K562 (cell line): ENCODE data around the gene SHISA6. TPM values are rescaled to one million over a fixed set of nuclear protein-coding genes. Genes with fewer than 3 reads are reported as not detected.

Experiments
- ATAC-seq: fragments of 200-7000 bp; cut with Tn5 transposase; 3 replicates; pipeline ENCODE4 v1.9.1; 2020; ENCODE audit warnings: moderate library complexity
- BruUV-seq: library from RNA; stranded (reverse); fragments of 400-500 nt; replicated peaks from 2 replicates; lab custom pipeline; 2021; lab: Mats Ljungman, UMichigan
- CTCF ChIA-PET: fragments of 300-600 bp; formaldehyde crosslinking; extraction: SDS; loops from one replicate; lab custom pipeline; 2021; ENCODE audit warnings: low intra/inter-chr PET ratio; lab: Yijun Ruan, JAX
- POLR2A ChIA-PET: fragments of 300-600, 350-650 bp; sonication (Branson Sonifier 250); formaldehyde crosslinking; extraction: SDS; loops from one replicate; lab custom pipeline; 2021; ENCODE audit warnings: antibody characterized with exemption, inconsistent platforms; lab: Yijun Ruan, JAX
- DNase-seq, 4 experiments: peaks; one replicate each; pipeline versions ENCODE4 v3.0.0 to v3.0.0-alpha.2; 2011 to 2018; ENCODE audit warnings: low spot score in 3 of 4, mixed read lengths in 3 of 4; ENCODE audit errors: extremely low read depth in 1 of 4
- FAIRE-seq: peaks from 2 replicates; lab custom pipeline; 2011; peaks lifted over from hg19 to GRCh38; lab: Jason Lieb, UNC
- H2AFZ ChIP-seq: 2 replicates; pipeline ENCODE4 v1.6.0; 2011; ENCODE audit warnings: low read depth, low read length, control low read depth, inconsistent platforms
- H3K27ac ChIP-seq: fragments of 200-600 bp; 3 replicates; pipeline ENCODE4 v1.8.0; 2011; ENCODE audit warnings: low read depth, mild to moderate bottlenecking, control low read depth, inconsistent platforms, low read length, moderate library complexity, mixed read lengths; ENCODE audit errors: extremely low read depth
- H3K27me3 ChIP-seq, 2 experiments: fragments of 300-600 bp in 1 of 2; 2 replicates in 1 of 2; 3 replicates in 1 of 2; pipeline versions ENCODE4 v1.6.0 to v1.8.0; 2011; ENCODE audit warnings: inconsistent platforms in 2 of 2, low read length in 2 of 2, mild to moderate bottlenecking in 1 of 2, mixed read lengths in 1 of 2, moderate library complexity in 1 of 2; ENCODE audit not compliant: control insufficient read depth in 2 of 2, insufficient read depth in 2 of 2
- H3K36me3 ChIP-seq: fragments of 300-600 bp; 3 replicates; pipeline ENCODE4 v1.8.0; 2011; ENCODE audit warnings: mild to moderate bottlenecking, low read length, inconsistent platforms; ENCODE audit not compliant: control insufficient read depth, insufficient read depth
- H3K4me1 ChIP-seq, 2 experiments: fragments of 200-600 bp in 1 of 2; replicated peaks in 1 of 2; 2 replicates in 1 of 2; 3 replicates in 1 of 2; pipeline versions ENCODE4 v1.5.1 to v1.8.0; 2011; ENCODE audit warnings: inconsistent platforms in 2 of 2, low read length in 2 of 2, mild to moderate bottlenecking in 1 of 2, mixed read lengths in 1 of 2, moderate library complexity in 1 of 2; ENCODE audit not compliant: control insufficient read depth in 2 of 2, insufficient read depth in 2 of 2
- H3K4me2 ChIP-seq: 2 replicates; pipeline ENCODE4 v1.6.1; 2011; ENCODE audit warnings: low read length, control low read depth, inconsistent platforms, mixed read lengths; ENCODE audit not compliant: insufficient read depth
- H3K4me3 ChIP-seq: fragments of 200-600 bp; sonication (generic), shearing (Covaris generic); 2 replicates; pipeline ENCODE4 v1.5.1; 2016; ENCODE audit warnings: control low read depth, inconsistent platforms
- H3K79me2 ChIP-seq: fragments of 200-600 bp; 3 replicates; pipeline ENCODE4 v1.8.0; 2011; ENCODE audit warnings: low read length, inconsistent platforms; ENCODE audit not compliant: control insufficient read depth, insufficient read depth
- H3K9ac ChIP-seq, 2 experiments: 2 replicates each; pipeline versions ENCODE4 v1.6.0 to v1.6.1; 2011; ENCODE audit warnings: low read depth in 2 of 2, low read length in 2 of 2, control low read depth in 1 of 2, inconsistent platforms in 1 of 2, mild to moderate bottlenecking in 1 of 2, mixed read lengths in 1 of 2; ENCODE audit not compliant: insufficient read depth in 1 of 2
- H3K9me1 ChIP-seq: one replicate; pipeline ENCODE4 v1.6.0; 2011; ENCODE audit warnings: inconsistent platforms, mild to moderate bottlenecking, low read length, moderate library complexity; ENCODE audit not compliant: control insufficient read depth, insufficient read depth
- H3K9me3 ChIP-seq: replicated peaks from 2 replicates; pipeline ENCODE4 v1.5.1; 2011; ENCODE audit warnings: low read depth, low read length, inconsistent platforms; ENCODE audit not compliant: control insufficient read depth, insufficient read depth
- H4K20me1 ChIP-seq: replicated peaks from 2 replicates; pipeline ENCODE4 v1.6.1; 2011; ENCODE audit warnings: low read length, inconsistent platforms, mixed read lengths; ENCODE audit not compliant: control insufficient read depth, insufficient read depth
- ASH1L ChIP-seq: fragments of 450-650 bp; IDR thresholded peaks from 2 replicates; pipeline ENCODE4 v1.6.1; 2018; ENCODE audit warnings: borderline replicate concordance, mild to moderate bottlenecking, low read depth; ENCODE audit not compliant: partially characterized antibody
- GMEB1 ChIP-seq: fragments of 250-450 bp; sonication (Bioruptor Pico); IDR thresholded peaks from 2 replicates; pipeline ENCODE4 v1.4.0; 2020; ENCODE audit warnings: mild to moderate bottlenecking
- PRDM10 ChIP-seq: fragments of 450-650 bp; IDR thresholded peaks from 2 replicates; pipeline ENCODE4 v1.6.1; 2018; ENCODE audit not compliant: partially characterized antibody
- SIX5 ChIP-seq, 2 experiments: IDR thresholded peaks; 2 replicates each; pipeline ENCODE4 v1.6.1; 2011; ENCODE audit warnings: low read length in 2 of 2, borderline replicate concordance in 1 of 2, low read depth in 1 of 2, mild to moderate bottlenecking in 1 of 2, moderate library complexity in 1 of 2; ENCODE audit not compliant: insufficient read depth in 1 of 2
- STAG1 ChIP-seq: sonication (generic); formaldehyde crosslinking; IDR thresholded peaks from 2 replicates; pipeline ENCODE4 v1.5.0; 2020; ENCODE audit warnings: missing genetic modification reagents, borderline replicate concordance
- TCF15 ChIP-seq: fragments of 250-450 bp; sonication (Bioruptor Pico); IDR thresholded peaks from 2 replicates; pipeline ENCODE4 v1.8.0; 2022; ENCODE audit warnings: moderate library complexity, mild to moderate bottlenecking, inconsistent platforms
- XRCC5 ChIP-seq: fragments of 200-400 bp; formaldehyde crosslinking; IDR thresholded peaks from 2 replicates; pipeline ENCODE4 v1.6.1; 2017; ENCODE audit warnings: low read depth, mild to moderate bottlenecking, low read length
- ZNF12 ChIP-seq: sonication (generic); formaldehyde crosslinking; IDR thresholded peaks from 2 replicates; pipeline ENCODE4 v1.4.0; 2020; ENCODE audit warnings: mild to moderate bottlenecking, missing genetic modification reagents
- ZNF197 ChIP-seq: fragments of 200-800 bp; sonication (Bioruptor generic); IDR thresholded peaks from 2 replicates; pipeline ENCODE4 v1.6.1; 2016; ENCODE audit warnings: low read depth, missing genetic modification characterization, missing compliant biosample characterization
- ZNF239 ChIP-seq: fragments of 250-450 bp; sonication (Bioruptor Pico); IDR thresholded peaks from 2 replicates; pipeline ENCODE4 v1.4.0; 2020; ENCODE audit warnings: mild to moderate bottlenecking
- ZNF316 ChIP-seq: fragments of 450-650 bp; IDR thresholded peaks from 2 replicates; pipeline ENCODE4 v1.6.1; 2016
- ZNF764 ChIP-seq: fragments of 250-450 bp; sonication (Bioruptor Pico); IDR thresholded peaks from 2 replicates; pipeline ENCODE4 v1.4.0; 2020; ENCODE audit warnings: low read depth, mild to moderate bottlenecking, moderate library complexity
- WGBS: fragments of 100-300 bp; shearing (Covaris generic); methylation state at CpG from one replicate; pipeline ENCODE4 v1.1.6; 2016; ENCODE audit warnings: low coverage, mixed read lengths; ENCODE audit not compliant: insufficient coverage; ENCODE audit errors: missing lambda C conversion rate; 5-methylcytosine and 5-hydroxymethylcytosine counted together
- in situ Hi-C: fragments of 300-500 bp; cut with MboI; formaldehyde crosslinking; loops from 4 replicates; pipeline ENCODE4 v1.15.0; 2018; ENCODE audit warnings: inconsistent platforms, mixed read lengths
- intact Hi-C: fragments of 100-400 bp; cut with micrococcal nuclease; formaldehyde crosslinking; loops from 2 replicates; pipeline ENCODE4 v1.14.2; 2022
- polyA plus RNA-seq, 8 experiments: library from polyadenylated mRNA; depleted of rRNA in 4 of 8; stranded (reverse) in 5 of 8; unstranded in 3 of 8; fragments of >200 nt; fragmentation: Nextera tagmentation in 2 of 8; fragmentation: Illumina TruSeq in 1 of 8; extraction: Ambion mirVana in 2 of 8; extraction: Trizol in 1 of 8; gene quantifications; 2 replicates each; pipeline versions ENCODE4 v1.2.1 to v1.2.3, GENCODE V29; 2011 to 2014; ENCODE audit warnings: inconsistent platforms in 1 of 8, missing spikeins in 1 of 8
- total RNA-seq, 7 experiments: library from RNA; depleted of rRNA in 6 of 7; stranded (reverse); fragments of >200 nt in 6 of 7; fragmentation: Illumina TruSeq in 2 of 7; extraction: Trizol in 2 of 7; gene quantifications; 2 replicates each; pipeline versions ENCODE4 v1.2.1 to v1.2.3, GENCODE V29; 2011 to 2021; ENCODE audit warnings: low replicate concordance in 1 of 7

The SHISA6 gene
- total and polyA plus RNA-seq, 9 of the 15 experiments (the other 6 are each of a cell fraction or from before 2014, with no cell fraction given): not detected

- no peaks in the 10 kb centered on the region for H3K27me3 ChIP-seq
- ATAC-seq (no peak), FAIRE-seq (no peak), DNase-seq (no peak)
- 0% methylated on average over 6 of the region's 7 CpGs for WGBS
- H3K27ac ChIP-seq: no peak overlapping the region
- no peak overlapping the region for H3K4me2 ChIP-seq
- BruUV-seq: no TSS peak
- no peaks in the 10 kb centered on the region for H3K9me1 ChIP-seq
- in situ Hi-C loops: no loop called here
- H3K79me2 ChIP-seq: no peaks in the 10 kb centered on the region
- no peak overlapping the region for H3K9ac ChIP-seq
- no peak for TF ChIP-seq ZNF316
- no peak for TF ChIP-seq ZNF239 (CRISPR knock-in tag)
- no peak for TF ChIP-seq GMEB1 (CRISPR knock-in tag)
- no peak for TF ChIP-seq ZNF12 (CRISPR knock-in tag)
- no peak for TF ChIP-seq XRCC5
- no peak for TF ChIP-seq ASH1L
- TF ChIP-seq STAG1 (CRISPR knock-in tag): no peak
- no peak for TF ChIP-seq PRDM10
- TF ChIP-seq SIX5 (IDR thresholded peaks at IDR 0.05; ENCODE audit: borderline replicate concordance in 1 of 2, insufficient read depth in 1 of 2, low read depth in 1 of 2, low read length in 2 of 2): no peak
- no peak for TF ChIP-seq TCF15 (CRISPR knock-in tag)
- TF ChIP-seq ZNF764 (CRISPR knock-in tag): no peak
- TF ChIP-seq ZNF197: no peak
- no peaks in the 10 kb centered on the region for H4K20me1 ChIP-seq
- H3K36me3 ChIP-seq: no peaks in the 10 kb centered on the region
- no peak overlapping the region for H2AFZ ChIP-seq
- ChIA-PET POLR2A (no interaction called here), CTCF (no interaction called here)
- no peaks in the 10 kb centered on the region for H3K4me1 ChIP-seq
- no peak overlapping the region for H3K4me3 ChIP-seq
- intact Hi-C loops: no loop called here
- no peaks in the 10 kb centered on the region for H3K9me3 ChIP-seq
Observed at GRCh38 chr17:11300201-11300600, 59.2 kb downstream of the SHISA6 start.
